Activated naive CD4-positive, alpha-beta T cell treated with anti-CD3 and anti-CD28 coated beads, Interleukin-2, amount 50 U/mL, for 72 hours (primary cell): ENCODE results near the gene PRODH2. TPM values are rescaled to one million over a fixed set of nuclear protein-coding genes. Genes with fewer than 3 reads are reported as not detected.
"Not testable (repeated sequence)": the region's sequence is repeated elsewhere in the genome, so short reads cannot be mapped to it uniquely, and the experiment has no call there.

Source experiments
- ATAC-seq, 2 donors: fragments of 150-1000 bp; cut with Tn5 transposase; 2 replicates each; pipeline ENCODE4 v1.10.0; 2021; ENCODE audit warnings: mild to moderate bottlenecking in 2 of 2, moderate library complexity in 2 of 2
- DNase-seq, 2 donors: peaks; one replicate each; pipeline ENCODE4 v3.0.0; 2021 to 2022; ENCODE audit warnings: low spot score in 2 of 2
- H3K27ac Mint-ChIP-seq, 2 donors: one replicate each; pipeline ENCODE4 v1.8.0; 2022; ENCODE audit warnings: mild to moderate bottlenecking in 2 of 2, mixed read lengths in 2 of 2
- H3K36me3 Mint-ChIP-seq, 2 donors: one replicate each; pipeline ENCODE4 v1.8.0; 2022; ENCODE audit warnings: mixed read lengths in 2 of 2
- H3K9me3 Mint-ChIP-seq, 2 donors: one replicate each; pipeline ENCODE4 v1.8.0; 2022; ENCODE audit warnings: mixed read lengths in 2 of 2
- total RNA-seq, 2 donors: library from RNA; stranded (reverse); gene quantifications; one replicate each; pipeline ENCODE4 v1.2.3, GENCODE V29; 2022

The PRODH2 gene
- total RNA-seq, 2 donors from 2014 or later = not detected

DNA sequence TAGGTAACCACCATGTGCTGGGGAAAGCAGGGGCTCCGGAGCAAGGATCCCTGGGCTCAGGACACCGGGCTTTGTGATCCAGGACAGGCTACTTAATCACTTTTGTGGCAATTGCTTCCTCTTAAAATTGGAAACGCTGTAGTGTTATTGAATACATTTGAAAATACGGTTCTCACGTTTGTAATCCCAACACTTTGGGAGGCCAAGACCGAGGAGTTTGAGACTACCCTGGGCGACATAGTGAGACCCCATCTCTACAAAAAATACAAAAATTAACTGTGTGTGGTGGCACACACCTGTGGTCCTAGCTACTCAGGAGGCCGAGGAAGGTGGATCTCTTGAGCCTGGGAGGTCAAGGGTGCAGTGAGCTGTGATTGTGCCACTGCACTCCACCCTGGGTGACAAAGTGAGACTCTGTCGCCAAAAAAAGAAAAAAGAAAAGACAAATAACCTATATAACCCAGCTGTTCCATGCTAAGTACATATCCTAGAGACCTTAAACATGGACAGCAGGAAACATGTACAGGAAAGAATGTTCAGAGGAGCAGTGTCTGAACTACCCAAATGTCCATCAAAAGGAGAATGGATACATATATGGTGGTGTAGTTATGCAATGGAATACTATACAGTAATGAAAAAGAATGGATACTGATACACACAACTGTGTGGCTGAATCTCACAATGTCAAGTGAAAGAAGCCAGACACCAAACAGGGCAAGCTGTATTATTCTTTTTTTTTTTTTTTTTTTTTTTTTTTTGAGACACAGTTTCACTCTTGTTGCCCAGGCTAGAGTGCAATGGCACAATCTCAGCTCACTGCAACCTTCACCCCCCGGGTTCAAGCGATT lies 622 bp upstream of the PRODH2 start:
- DNase-seq (no peak), ATAC-seq (no peak)
- H3K27ac Mint-ChIP-seq = no peak overlapping the region
- H3K9me3 Mint-ChIP-seq = no peaks in the 10 kb centered on the region
- H3K36me3 Mint-ChIP-seq = no peaks in the 10 kb centered on the region

- no peaks in the 10 kb centered on the region for H3K9me3 Mint-ChIP-seq
- ATAC-seq (no peak), DNase-seq (no peak)
Measured at GRCh38 chr19:35811317-35812219, 1.1 kb downstream of the PRODH2 start.

GRCh38 chr19:35807633-35808032 lies 5.0 kb downstream of the PRODH2 start:
- DNase-seq = no peak
- no peak for ATAC-seq
- Mint-ChIP-seq H3K9me3 (no peaks in the 10 kb centered on the region), H3K27ac (no peak overlapping the region), H3K36me3 (no peaks in the 10 kb centered on the region)

More at GRCh38 chr19:35811317-35812219, 1.1 kb downstream of the PRODH2 start:
- Mint-ChIP-seq H3K36me3 (no peaks in the 10 kb centered on the region), H3K27ac (no peak overlapping the region)

DNA sequence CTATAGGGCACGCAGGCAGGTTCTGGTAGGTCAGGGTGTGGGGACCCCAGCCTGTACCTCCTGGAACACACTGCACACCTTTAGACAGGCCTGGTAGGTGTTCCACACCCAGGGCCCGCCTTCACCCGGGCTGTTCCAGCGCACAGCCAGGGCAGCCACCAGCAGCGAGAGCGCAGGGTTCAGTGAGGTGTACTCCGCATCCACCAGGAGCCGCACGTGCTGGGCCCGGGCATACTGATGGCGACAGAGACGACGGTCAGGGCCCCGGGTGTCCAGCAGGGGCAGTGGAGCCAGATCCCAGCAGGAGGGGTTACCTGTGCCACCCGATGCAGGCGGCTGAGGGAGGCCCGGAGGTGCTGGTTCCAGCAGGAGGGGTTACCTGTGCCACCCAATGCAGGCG lies 6.0 kb downstream of the PRODH2 start:
- DNase-seq (no peak), ATAC-seq (no peak)
- Mint-ChIP-seq H3K27ac (peak overlapping the region in 1 of 2 donors; percentile 3), H3K36me3 (no peaks in the 10 kb centered on the region), H3K9me3 (no peaks in the 10 kb centered on the region)

- no peak for ATAC-seq
- DNase-seq = no peak
- Mint-ChIP-seq H3K9me3 (no peaks in the 10 kb centered on the region), H3K36me3 (no peaks in the 10 kb centered on the region), H3K27ac (peak overlapping the region in 1 of 2 donors; percentile 3)
Measured at GRCh38 chr19:35805526-35806102, 7.0 kb downstream of the PRODH2 start.

GRCh38 chr19:35801828-35802227 lies 10.8 kb downstream of the PRODH2 start:
- Mint-ChIP-seq H3K9me3 (no peaks in the 10 kb centered on the region), H3K27ac (no peak overlapping the region), H3K36me3 (no peaks in the 10 kb centered on the region)
- DNase-seq (no peak), ATAC-seq (no peak)

GRCh38 chr19:35797663-35798062 lies 15.0 kb downstream of the PRODH2 start:
- peak in 1 of 2 donors; percentile 48 for ATAC-seq
- H3K9me3 Mint-ChIP-seq = no peaks in the 10 kb centered on the region
- H3K36me3 Mint-ChIP-seq = no peaks in the 10 kb centered on the region
- no peak overlapping the region for H3K27ac Mint-ChIP-seq
- no peak for DNase-seq

- DNase-seq (no peak), ATAC-seq (no peak)
- H3K9me3 Mint-ChIP-seq = no peaks in the 10 kb centered on the region
- no peaks in the 10 kb centered on the region for H3K36me3 Mint-ChIP-seq
- H3K27ac Mint-ChIP-seq = no peak overlapping the region
Measured at GRCh38 chr19:35796645-35797542, 15.8 kb downstream of the PRODH2 start.

DNA sequence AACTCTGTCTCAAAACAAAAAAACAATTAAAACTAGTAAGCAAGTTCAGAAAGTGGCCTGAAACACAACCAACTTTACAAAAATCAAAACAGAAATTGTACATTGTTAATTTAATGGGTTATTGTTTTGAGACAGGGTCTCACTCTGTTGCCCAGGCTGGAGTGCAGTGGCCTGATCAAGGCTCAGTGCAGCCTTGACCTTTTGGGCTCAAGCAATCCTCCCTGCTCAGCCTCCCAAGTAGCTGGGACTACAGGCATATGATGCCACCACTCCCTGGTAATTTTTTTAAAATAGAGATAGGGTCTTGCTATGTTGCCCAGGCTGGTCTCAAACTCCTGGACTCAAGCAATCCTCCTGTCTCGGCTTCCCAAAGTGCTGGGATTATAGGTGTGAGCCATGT lies 17.1 kb downstream of the PRODH2 start:
- not testable (repeated sequence) for H3K9me3 Mint-ChIP-seq, ATAC-seq

DNA sequence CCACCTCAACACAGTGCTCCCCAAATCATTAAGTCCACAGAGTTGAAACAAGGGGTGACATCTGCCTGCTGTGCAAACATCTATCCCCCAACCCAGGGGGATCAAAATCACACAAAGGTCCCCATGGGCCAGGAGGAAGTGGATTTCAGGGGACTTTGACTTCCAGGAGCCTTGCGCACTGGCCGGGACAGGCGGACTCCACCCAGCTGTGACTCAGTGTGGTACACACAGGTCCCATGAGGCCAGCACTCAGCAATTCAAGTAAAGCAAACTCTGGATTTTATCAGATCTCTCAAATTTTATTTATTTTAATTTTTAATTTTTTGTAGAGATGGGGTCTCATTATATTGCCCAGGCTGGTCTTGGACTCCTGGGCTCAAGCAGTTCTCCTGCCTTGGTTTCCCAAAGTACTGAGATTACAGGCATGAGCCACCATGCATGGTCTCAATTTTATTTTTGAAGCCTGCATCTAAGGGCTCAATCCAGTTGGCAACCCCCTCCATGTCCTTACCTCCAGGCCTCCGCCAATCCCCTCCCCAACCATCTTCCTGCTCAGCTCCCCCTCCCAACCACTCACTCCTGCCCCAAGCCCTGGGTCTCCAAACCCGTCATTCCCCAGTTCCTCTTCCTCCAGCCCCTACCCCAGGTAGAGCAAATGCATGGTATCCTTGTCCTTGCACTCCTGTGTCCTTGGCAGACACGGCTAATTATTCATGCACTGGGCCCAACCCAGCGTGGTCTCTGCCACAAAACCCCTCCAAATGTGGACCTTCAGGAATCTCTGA lies 19.1 kb downstream of the PRODH2 start:
- DNase-seq (no peak), ATAC-seq (no peak)
- Mint-ChIP-seq H3K36me3 (no peaks in the 10 kb centered on the region), H3K27ac (no peak overlapping the region), H3K9me3 (no peaks in the 10 kb centered on the region)

More for the DNA sequence above, 17.1 kb downstream of the PRODH2 start:
- H3K27ac Mint-ChIP-seq, DNase-seq, H3K36me3 Mint-ChIP-seq: not testable (repeated sequence)

- ATAC-seq (no peak), DNase-seq (no peak)
- Mint-ChIP-seq H3K27ac (no peak overlapping the region), H3K36me3 (no peaks in the 10 kb centered on the region), H3K9me3 (no peaks in the 10 kb centered on the region)
Measured at GRCh38 chr19:35792888-35793287, 19.8 kb downstream of the PRODH2 start.

GRCh38 chr19:35792312-35792711 lies 20.3 kb downstream of the PRODH2 start:
- Mint-ChIP-seq H3K9me3 (no peaks in the 10 kb centered on the region), H3K36me3 (no peaks in the 10 kb centered on the region), H3K27ac (no peak overlapping the region)
- DNase-seq (no peak), ATAC-seq (no peak)

- no peak for DNase-seq
- no peak for ATAC-seq
- Mint-ChIP-seq H3K9me3 (no peaks in the 10 kb centered on the region), H3K27ac (no peak overlapping the region), H3K36me3 (no peaks in the 10 kb centered on the region)
Measured at GRCh38 chr19:35791814-35792279, 20.8 kb downstream of the PRODH2 start.

- DNase-seq (no peak), ATAC-seq (peak; percentile 55 to 64)
- Mint-ChIP-seq H3K36me3 (no peaks in the 10 kb centered on the region), H3K27ac (no peak overlapping the region), H3K9me3 (no peaks in the 10 kb centered on the region)
Measured at GRCh38 chr19:35790981-35791813, 21.4 kb downstream of the PRODH2 start.
